Activated CD8-positive, alpha-beta T cell treated with anti-CD3 and anti-CD28 coated beads, Interleukin-2, amount 10 ng/mL, durations not matched to agents 7 days and 5 days (primary cell): ENCODE data around the gene NLRP12. TPM values are rescaled to one million over a fixed set of nuclear protein-coding genes. Genes with fewer than 3 reads are reported as not detected.
A peak's percentile ranks its signal among the peaks of the same experiment; 100 is the strongest.
"Not testable (repeated sequence)": the region's sequence is repeated elsewhere in the genome, so short reads cannot be mapped to it uniquely, and the experiment has no call there.

Experiments used
- ATAC-seq: fragments of 150-1000 bp; cut with Tn5 transposase; one replicate; pipeline ENCODE4 v1.10.0; 2021; ENCODE audit warnings: moderate library complexity
- CTCF ChIA-PET: fragments of 350-600 bp; sonication (Branson Sonifier 250); formaldehyde crosslinking; loops from one replicate; lab custom pipeline; 2021; ENCODE audit warnings: antibody characterized with exemption; lab: Charles Lee
- POLR2A ChIA-PET: fragments of 350-600 bp; sonication (Branson Sonifier 250); formaldehyde crosslinking; loops from one replicate; lab custom pipeline; 2021; ENCODE audit warnings: antibody characterized with exemption; lab: Charles Lee
- DNase-seq: peaks from one replicate; pipeline ENCODE4 v3.0.0-alpha.2; 2020
- H3K27ac Mint-ChIP-seq: one replicate; pipeline ENCODE4 v1.8.0; 2021; ENCODE audit warnings: mild to moderate bottlenecking, mixed read lengths
- H3K27me3 Mint-ChIP-seq: one replicate; pipeline ENCODE4 v1.8.0; 2021; ENCODE audit warnings: low read depth, mixed read lengths
- H3K36me3 Mint-ChIP-seq: one replicate; pipeline ENCODE4 v1.8.0; 2021; ENCODE audit warnings: low read depth, mixed read lengths
- H3K4me1 Mint-ChIP-seq: one replicate; pipeline ENCODE4 v1.8.0; 2021; ENCODE audit warnings: low read depth, mixed read lengths
- H3K4me3 Mint-ChIP-seq: one replicate; pipeline ENCODE4 v1.8.0; 2021; ENCODE audit warnings: mild to moderate bottlenecking, mixed read lengths
- H3K9me3 Mint-ChIP-seq: one replicate; pipeline ENCODE4 v1.8.0; 2022; ENCODE audit warnings: mixed read lengths; ENCODE audit not compliant: insufficient read depth
- total RNA-seq, 2 experiments: library from RNA; stranded (reverse); gene quantifications; one replicate each; pipeline ENCODE4 v1.2.3, GENCODE V29; 2021

Gene NLRP12
- total RNA-seq = not detected

DNA sequence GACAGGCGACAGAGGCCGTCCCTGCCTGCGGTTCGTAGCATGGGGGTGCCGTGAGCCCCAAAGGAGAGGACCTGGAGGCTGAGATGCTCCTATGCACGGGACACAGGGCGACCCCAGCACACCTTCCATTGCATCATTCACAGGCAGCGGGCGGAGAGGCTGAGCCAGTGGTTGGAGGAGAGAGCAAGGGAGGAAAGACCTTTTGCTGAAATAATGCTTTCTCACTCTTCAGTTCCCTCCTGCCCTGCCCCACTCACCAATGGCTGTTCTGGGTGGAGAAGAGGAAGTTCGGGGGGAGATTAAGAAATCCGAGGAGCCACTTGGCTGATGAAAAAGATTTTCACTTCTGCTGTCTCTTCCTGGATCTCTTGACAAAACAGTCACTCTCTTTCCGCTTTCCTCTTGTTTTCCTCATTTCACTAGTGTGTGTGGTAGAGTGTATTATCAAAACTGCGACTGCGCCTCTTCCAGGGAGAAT lies at the start of gene NLRP12:
Gene NLRP12, minus strand, starts transcription at position 181 of the 478 bp plus-strand sequence. Its CDS starts 140 bp downstream, at position 41.
- Mint-ChIP-seq H3K4me1 (peaks cover 5% of the 10 kb centered on the region), H3K4me3 (no peak within 1 kb of the TSS), H3K27me3 (peaks cover 8% of the 10 kb centered on the region), H3K9me3 (no peaks in the 10 kb centered on the region), H3K27ac (no peak within 1 kb of the TSS), H3K36me3 (no peaks in the 10 kb centered on the region)
- CTCF ChIA-PET = no interaction called here
- POLR2A ChIA-PET = no interaction called here
- DNase-seq = no peak
- ATAC-seq = no peak

DNA sequence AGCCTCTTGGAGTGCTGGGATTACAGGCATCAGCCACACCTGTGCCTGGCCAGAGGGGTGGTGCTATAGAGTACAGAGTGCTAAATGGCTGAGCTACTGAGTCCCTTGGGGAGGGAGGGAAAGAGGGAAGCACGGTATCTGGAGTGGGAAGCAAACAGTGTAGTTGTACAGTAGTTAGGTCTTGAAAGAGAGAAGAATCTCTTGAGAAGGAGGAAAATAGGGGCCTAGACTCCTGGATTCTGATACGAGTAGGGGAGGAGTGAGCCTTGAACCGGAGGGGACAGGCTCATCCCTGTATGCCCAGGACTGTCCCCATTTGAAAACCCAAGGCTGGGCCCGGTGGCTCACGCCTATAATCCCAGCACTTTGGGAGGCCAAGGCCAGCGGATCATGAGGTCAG lies 48.6 kb upstream of the NLRP12 start:
- CTCF ChIA-PET = no interaction called here

GRCh38 chr19:53871454-53871853 lies 47.3 kb upstream of the NLRP12 start:
- DNase-seq (no peak), ATAC-seq (no peak)
- ChIA-PET CTCF (interaction anchor here (0.8 kb wide), 1 partner anchor 10 kb away, joined by 4 read pairs; the partner anchor contains the start of gene PRKCG), POLR2A (interaction anchor here (0.6 to 1.3 kb wide), 3 partner anchors 10 to 21 kb away, joined by 3 to 4 read pairs (median 3); partner anchors contain the start of gene PRKCG)
- Mint-ChIP-seq H3K27ac (peak overlapping the region; percentile 74), H3K36me3 (peaks cover 49% of the 10 kb centered on the region), H3K27me3 (no peaks in the 10 kb centered on the region), H3K4me1 (peaks cover 57% of the 10 kb centered on the region), H3K9me3 (no peaks in the 10 kb centered on the region), H3K4me3 (peak overlapping the region; percentile 77)

More for the DNA sequence above, 48.6 kb upstream of the NLRP12 start:
- no peaks in the 10 kb centered on the region for H3K27me3 Mint-ChIP-seq
- POLR2A ChIA-PET = interaction anchor here (0.7 kb wide), 1 partner anchor 9 kb away, joined by 3 read pairs; the partner anchor contains the start of gene PRKCG
- peaks cover 60% of the 10 kb centered on the region for H3K4me1 Mint-ChIP-seq
- peak overlapping the region; percentile 32 for H3K27ac Mint-ChIP-seq
- H3K4me3 Mint-ChIP-seq = no peak overlapping the region
- H3K9me3 Mint-ChIP-seq = no peaks in the 10 kb centered on the region
- ATAC-seq (no peak), DNase-seq (no peak)
- peaks cover 58% of the 10 kb centered on the region for H3K36me3 Mint-ChIP-seq

- H3K9me3 Mint-ChIP-seq = no peaks in the 10 kb centered on the region
- no peaks in the 10 kb centered on the region for H3K27me3 Mint-ChIP-seq
- ATAC-seq (no peak), DNase-seq (peak; percentile 38)
- H3K36me3 Mint-ChIP-seq = peaks cover 42% of the 10 kb centered on the region
- ChIA-PET POLR2A (interaction anchor here (1.3 kb wide), 1 partner anchor 12 kb away, joined by 4 read pairs; the partner anchor contains the start of gene PRKCG), CTCF (interaction anchor here (1.0 kb wide), 1 partner anchor 12 kb away, joined by 4 read pairs; the partner anchor contains the start of gene PRKCG)
- peak overlapping the region; percentile 77 for H3K4me3 Mint-ChIP-seq
- peaks cover 57% of the 10 kb centered on the region for H3K4me1 Mint-ChIP-seq
- H3K27ac Mint-ChIP-seq = peak overlapping the region; percentile 74
Measured at GRCh38 chr19:53870485-53870844, 46.4 kb upstream of the NLRP12 start.

- ATAC-seq, H3K27me3 Mint-ChIP-seq, DNase-seq, POLR2A ChIA-PET, H3K9me3 Mint-ChIP-seq: not testable (repeated sequence)
- Mint-ChIP-seq H3K4me1 (peaks cover 58% of the 10 kb centered on the region), H3K4me3 (peak overlapping the region; percentile 97), H3K36me3 (peaks cover 39% of the 10 kb centered on the region), H3K27ac (peak overlapping the region; percentile 91)
- CTCF ChIA-PET = interaction anchor here (1.0 kb wide), 1 partner anchor 12 kb away, joined by 4 read pairs; the partner anchor contains the start of gene PRKCG
Measured at GRCh38 chr19:53869805-53870484, 45.8 kb upstream of the NLRP12 start.

GRCh38 chr19:53868892-53869804 lies 45.0 kb upstream of the NLRP12 start:
- no peaks in the 10 kb centered on the region for H3K27me3 Mint-ChIP-seq
- peak; percentile 95 for DNase-seq

GRCh38 chr19:53868091-53868891 lies 44.2 kb upstream of the NLRP12 start:
- ATAC-seq (peak; percentile 6), DNase-seq (peak; percentile 70)
- CTCF ChIA-PET = interaction anchor here (1.1 to 2.5 kb wide), 2 partner anchors 15 to 16 kb away, joined by 5 to 16 read pairs; no protein-coding TSS in a partner anchor
- peaks cover 23% of the 10 kb centered on the region for H3K36me3 Mint-ChIP-seq
- POLR2A ChIA-PET = interaction anchor here (0.6 to 2.2 kb wide), 8 partner anchors 9 to 333 kb away, joined by 3 to 13 read pairs (median 3); partner anchors contain the start of genes CNOT3, PRPF31, RPS9 and TFPT
- peak overlapping the region; percentile 91 for H3K27ac Mint-ChIP-seq
- peaks cover 41% of the 10 kb centered on the region for H3K4me1 Mint-ChIP-seq
- H3K9me3 Mint-ChIP-seq = no peaks in the 10 kb centered on the region
- H3K27me3 Mint-ChIP-seq = no peaks in the 10 kb centered on the region
- peak overlapping the region; percentile 97 for H3K4me3 Mint-ChIP-seq

More at GRCh38 chr19:53868892-53869804, 45.0 kb upstream of the NLRP12 start:
- Mint-ChIP-seq H3K9me3 (no peaks in the 10 kb centered on the region), H3K4me3 (peak overlapping the region; percentile 97), H3K27ac (peak overlapping the region; percentile 91), H3K36me3 (peaks cover 31% of the 10 kb centered on the region), H3K4me1 (peaks cover 50% of the 10 kb centered on the region)
- CTCF ChIA-PET = no interaction called here
- ATAC-seq = peak; percentile 65
- POLR2A ChIA-PET = interaction anchor here (0.6 to 2.2 kb wide), 3 partner anchors 8 to 332 kb away, joined by 3 to 13 read pairs (median 3); partner anchors contain the start of gene RPS9

- peak within 1 kb of the TSS; percentile 97 for H3K4me3 Mint-ChIP-seq
- ATAC-seq = peak; percentile 54
Measured at GRCh38 chr19:53867225-53868090, 43.3 kb upstream of the NLRP12 start, which contains the start of gene MYADM. TSS of gene MYADM (plus strand) at chr19:53867883. CDS start at chr19:53873530, 5,647 bp downstream.

GRCh38 chr19:53866865-53867224 lies 42.7 kb upstream of the NLRP12 start:
- ChIA-PET CTCF (interaction anchor here (0.8 to 2.5 kb wide), 5 partner anchors 13 to 74 kb away, joined by 3 to 16 read pairs (median 5); partner anchors contain the start of gene PRKCG), POLR2A (interaction anchor here (0.9 to 2.1 kb wide), 5 partner anchors 10 to 334 kb away, joined by 3 to 6 read pairs (median 5); partner anchors contain the start of genes CNOT3 and RPS9)
- no peak for DNase-seq
- H3K4me1 Mint-ChIP-seq = peaks cover 35% of the 10 kb centered on the region
- ATAC-seq = no peak
- peak overlapping the region; percentile 97 for H3K4me3 Mint-ChIP-seq
- peak overlapping the region; percentile 94 for H3K27ac Mint-ChIP-seq
- peaks cover 18% of the 10 kb centered on the region for H3K36me3 Mint-ChIP-seq
- H3K9me3 Mint-ChIP-seq = no peaks in the 10 kb centered on the region
- H3K27me3 Mint-ChIP-seq = no peaks in the 10 kb centered on the region

More at GRCh38 chr19:53867225-53868090, 43.3 kb upstream of the NLRP12 start, which contains the start of gene MYADM:
- Mint-ChIP-seq H3K9me3 (no peaks in the 10 kb centered on the region), H3K27me3 (no peaks in the 10 kb centered on the region), H3K4me1 (peaks cover 36% of the 10 kb centered on the region), H3K36me3 (peaks cover 18% of the 10 kb centered on the region), H3K27ac (peak within 1 kb of the TSS; percentile 94)
- CTCF ChIA-PET = interaction anchor here (0.8 to 2.5 kb wide), 4 partner anchors 14 to 75 kb away, joined by 3 to 16 read pairs (median 5); partner anchors contain the start of gene PRKCG
- POLR2A ChIA-PET = interaction anchor here (0.7 to 2.2 kb wide), 9 partner anchors 10 to 333 kb away, joined by 3 to 13 read pairs (median 4); partner anchors contain the start of genes CNOT3, PRPF31, RPS9 and TFPT
- DNase-seq = peak; percentile 100
